HG03439 (cell line): ENCODE measurements around the gene GNAI1.

ENCODE experiments used
- ATAC-seq: cut with Tn5 transposase; IDR thresholded peaks from one replicate; pipeline ENCODE4 v1.9.1; 2021; ENCODE audit warnings: mild to moderate bottlenecking, moderate library complexity; ENCODE audit not compliant: unreplicated experiment

GNAI1 gene

GRCh38 chr7:80244206-80244916 is 109.7 kb downstream of the GNAI1 start:
- ATAC-seq, result no peak

GRCh38 chr7:80247144-80247543 is 112.5 kb downstream of the GNAI1 start:
- no peak for ATAC-seq

GRCh38 chr7:80247891-80248290 is 113.3 kb downstream of the GNAI1 start:
- ATAC-seq, result no peak

- no peak for ATAC-seq
Observed at GRCh38 chr7:80249184-80249583, 114.6 kb downstream of the GNAI1 start.

GRCh38 chr7:80249619-80250295 is 115.1 kb downstream of the GNAI1 start:
- no peak for ATAC-seq

GRCh38 chr7:80253237-80253636 is 118.6 kb downstream of the GNAI1 start:
- ATAC-seq, result no peak

GRCh38 chr7:80253653-80254052 is 119.0 kb downstream of the GNAI1 start:
- ATAC-seq, result no peak

- ATAC-seq, result no peak
Observed at GRCh38 chr7:80255656-80256055, 121.0 kb downstream of the GNAI1 start.

- no peak for ATAC-seq
Observed at GRCh38 chr7:80257756-80258155, 123.1 kb downstream of the GNAI1 start.

GRCh38 chr7:80260606-80261005 is 126.0 kb downstream of the GNAI1 start:
- ATAC-seq, result no peak

GRCh38 chr7:80263333-80263732 is 128.7 kb downstream of the GNAI1 start:
- no peak for ATAC-seq

- no peak for ATAC-seq
Observed at GRCh38 chr7:80263821-80264220, 129.2 kb downstream of the GNAI1 start.

- no peak for ATAC-seq
Observed at GRCh38 chr7:80264769-80265495, 130.3 kb downstream of the GNAI1 start.

- no peak for ATAC-seq
Observed at GRCh38 chr7:80272560-80273239, 138.1 kb downstream of the GNAI1 start.

- ATAC-seq, result no peak
Observed at GRCh38 chr7:80273327-80273726, 138.7 kb downstream of the GNAI1 start.

GRCh38 chr7:80275192-80275605 is 140.6 kb downstream of the GNAI1 start:
- ATAC-seq, result no peak
